Stimulated activated CD8-positive, alpha-beta memory T cell treated with anti-CD3 and anti-CD28 coated beads, Interleukin-15, amount 100 ng/mL, for 24 hours (primary cell): Measurements from ENCODE around the gene RBPMS2.

Source experiments
- DNase-seq: peaks from one replicate; pipeline ENCODE4 v3.0.0-alpha.2; 2020; ENCODE audit warnings: low read depth

The RBPMS2 gene

GRCh38 chr15:64720188-64720587 lies 55.2 kb downstream of the RBPMS2 start:
- DNase-seq, result no peak

- no peak for DNase-seq
Measured at GRCh38 chr15:64717735-64718495, 57.5 kb downstream of the RBPMS2 start.

DNA sequence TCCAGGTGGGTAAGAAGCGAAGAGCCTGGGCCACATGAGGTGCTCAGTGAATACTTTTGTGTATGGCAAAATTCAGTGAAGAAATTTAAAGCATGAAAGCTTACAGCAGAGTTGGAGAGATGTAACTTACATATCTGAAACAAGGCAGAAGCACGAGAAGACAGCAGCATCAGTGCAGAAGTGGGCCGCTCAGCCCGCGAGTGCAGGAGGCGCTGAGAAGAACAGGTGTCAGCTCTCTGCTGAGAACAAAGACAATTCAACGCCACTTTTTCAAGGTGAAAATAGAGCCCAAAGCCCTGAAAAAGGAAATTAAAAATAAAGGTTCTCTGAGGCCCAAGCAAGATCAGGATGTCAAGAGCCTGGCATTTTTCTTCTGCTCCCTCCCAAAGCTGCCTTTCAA lies 58.3 kb downstream of the RBPMS2 start:
- DNase-seq, result no peak

DNA sequence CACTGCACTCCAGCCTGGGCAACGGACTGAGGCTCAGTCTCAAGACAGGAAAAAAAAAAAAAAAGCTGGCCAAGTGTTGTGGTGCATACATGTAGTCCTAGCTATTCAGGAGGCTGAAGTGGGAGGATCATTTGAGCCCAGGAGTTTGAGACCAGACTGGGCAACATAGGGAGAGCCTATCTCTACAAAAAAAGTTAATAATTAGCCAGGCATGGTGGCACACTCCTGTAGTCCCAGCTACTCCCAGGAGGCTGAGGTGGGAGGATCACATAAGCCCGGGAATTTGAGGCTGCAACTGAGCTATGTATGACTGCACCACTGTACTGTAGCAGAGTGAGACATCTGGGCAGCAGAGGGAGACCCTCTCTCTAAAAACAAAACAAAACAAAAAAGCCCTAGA lies 58.9 kb downstream of the RBPMS2 start:
- DNase-seq, result no peak

- DNase-seq, result no peak
Measured at GRCh38 chr15:64713592-64713991, 61.8 kb downstream of the RBPMS2 start.

DNA sequence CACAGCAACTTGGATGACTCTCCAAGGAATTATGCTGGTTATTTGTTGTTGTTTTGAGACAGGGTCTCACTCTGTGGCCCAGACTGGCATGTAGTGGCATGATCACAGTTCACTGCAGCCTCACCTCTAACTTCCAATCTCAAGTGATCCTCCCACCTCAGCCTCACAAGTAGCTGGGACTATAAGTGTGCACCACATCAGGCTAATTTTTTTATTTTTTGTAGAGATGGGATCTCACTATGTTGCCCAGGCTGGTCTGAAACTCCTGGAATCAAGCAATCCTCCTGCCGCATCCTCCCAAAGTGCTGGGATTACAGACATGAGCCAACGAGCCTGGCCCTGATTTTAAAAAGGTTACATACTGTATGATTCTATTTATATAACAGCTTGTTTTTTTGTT lies 63.0 kb downstream of the RBPMS2 start:
- no peak for DNase-seq

- DNase-seq, result no peak
Measured at GRCh38 chr15:64710676-64711428, 64.5 kb downstream of the RBPMS2 start.

- no peak for DNase-seq
Measured at GRCh38 chr15:64706011-64706911, 69.1 kb downstream of the RBPMS2 start.

DNA sequence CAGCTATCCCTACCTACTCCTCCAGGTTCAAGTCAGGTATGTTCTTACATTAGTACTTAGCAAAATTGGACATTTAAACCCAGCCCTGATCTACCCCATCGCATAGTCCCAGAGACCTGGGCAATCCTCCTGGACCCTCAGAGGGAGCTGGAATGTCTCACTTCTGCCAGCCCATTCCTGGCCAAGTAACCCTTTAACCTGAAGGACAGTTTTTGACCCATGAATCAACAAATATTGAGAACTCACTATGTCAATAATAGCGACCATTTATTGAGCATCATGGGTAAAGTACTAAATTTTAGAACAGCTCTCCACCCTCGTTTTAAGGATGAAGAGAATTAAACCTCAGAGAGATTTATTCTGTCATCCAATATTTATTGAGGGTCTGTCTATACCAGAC lies 70.4 kb downstream of the RBPMS2 start:
- DNase-seq, result no peak

- no peak for DNase-seq
Measured at GRCh38 chr15:64703632-64703959, 71.8 kb downstream of the RBPMS2 start.

DNA sequence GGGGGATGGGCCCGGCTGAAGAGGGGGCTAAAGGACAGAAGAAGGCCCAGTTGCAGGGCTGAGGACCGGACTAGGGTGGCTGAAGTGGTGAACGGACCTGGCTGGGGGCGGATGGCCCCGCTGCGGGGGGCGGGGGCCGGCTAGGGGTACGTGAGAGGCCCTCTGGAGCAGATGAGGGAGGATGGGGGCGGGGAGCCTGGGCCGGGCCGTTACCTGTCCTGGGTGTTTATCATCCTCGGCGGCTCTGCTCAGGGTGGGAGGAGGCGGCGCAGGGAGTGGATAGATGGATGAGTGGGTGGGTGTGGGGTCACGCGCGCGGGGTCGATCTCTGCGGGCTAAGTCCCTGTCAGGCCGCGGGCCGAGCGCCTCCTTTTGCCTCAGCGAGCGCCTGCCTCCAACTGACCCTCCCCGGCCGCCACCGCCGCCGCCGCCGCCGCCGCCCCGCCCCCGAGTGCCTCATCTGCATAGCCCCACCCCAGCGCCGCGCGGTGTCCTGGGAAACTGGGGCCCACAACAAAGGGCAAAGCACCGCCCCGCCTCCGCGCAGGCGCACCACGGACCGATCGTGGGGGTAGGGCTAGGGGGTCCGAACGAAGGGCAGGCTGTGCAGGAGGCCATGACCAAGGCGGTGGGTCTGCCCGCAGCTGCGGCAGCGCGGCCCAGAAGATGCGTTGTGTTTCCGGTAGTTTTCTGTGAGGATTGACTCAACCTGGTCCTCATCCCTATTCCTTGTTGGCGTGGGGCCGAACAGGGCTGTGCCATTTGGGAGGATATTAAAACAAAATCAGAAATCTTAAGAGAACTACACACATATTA lies 72.4 kb downstream of the RBPMS2 start:
- peak; percentile 92 for DNase-seq

DNA sequence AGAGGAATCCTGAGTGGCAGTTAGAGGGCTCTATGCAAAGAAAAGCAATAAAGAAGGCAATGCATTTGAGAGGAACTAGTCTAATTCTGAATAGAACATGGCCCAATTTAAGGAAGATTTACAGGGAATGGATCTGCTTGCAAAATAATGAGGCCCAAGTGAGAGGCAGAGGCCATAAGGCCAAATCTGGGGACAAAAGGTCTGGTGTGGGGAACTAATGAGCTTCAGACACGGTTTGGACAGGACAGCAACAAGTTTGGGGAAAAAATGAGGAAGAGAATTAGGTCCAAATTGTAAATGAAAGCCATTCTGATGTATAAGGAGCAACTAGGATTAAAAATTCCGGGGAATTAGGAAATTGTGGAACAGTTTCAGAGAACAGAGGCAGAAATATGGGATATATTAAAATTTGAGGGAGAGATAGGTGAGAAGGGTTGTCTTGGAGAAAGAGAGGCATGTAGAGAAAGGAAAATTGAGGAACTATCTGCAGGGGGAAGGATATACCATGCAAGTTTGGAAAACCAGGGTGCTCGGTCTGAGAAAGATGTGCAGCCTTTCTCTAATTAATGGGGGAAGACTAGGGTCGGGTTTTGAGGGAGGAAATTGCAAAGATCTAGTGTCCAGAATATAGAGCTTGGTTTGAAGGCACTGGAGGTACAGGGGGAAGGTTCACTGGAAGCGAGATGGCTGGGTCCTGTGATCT lies 73.8 kb downstream of the RBPMS2 start:
- no peak for DNase-seq

GRCh38 chr15:64701051-64701450 lies 74.3 kb downstream of the RBPMS2 start:
- DNase-seq, result no peak

GRCh38 chr15:64699751-64700388 lies 75.5 kb downstream of the RBPMS2 start:
- no peak for DNase-seq

GRCh38 chr15:64698823-64699222 lies 76.6 kb downstream of the RBPMS2 start:
- DNase-seq, result no peak

DNA sequence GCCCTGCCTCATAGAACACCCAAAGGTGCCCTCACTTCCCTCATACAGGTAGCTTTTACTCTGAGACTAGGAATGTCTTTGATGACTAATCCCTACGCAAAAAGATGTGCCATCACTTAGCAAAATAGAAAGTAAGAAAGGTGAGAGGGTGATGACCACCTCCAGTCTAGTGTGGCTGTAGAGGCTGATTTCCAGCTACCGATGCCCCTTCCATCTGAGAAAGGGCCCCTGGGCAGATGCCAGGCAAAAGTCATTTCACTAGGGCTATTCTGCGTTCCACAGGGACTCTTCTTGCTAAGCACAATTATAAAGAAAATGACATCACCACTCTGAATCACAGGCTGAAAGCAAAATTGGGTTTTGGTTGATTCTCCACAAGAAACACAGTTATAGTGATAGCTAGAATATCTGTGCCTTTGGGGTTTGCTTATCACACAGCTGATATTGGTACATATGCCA lies 77.4 kb downstream of the RBPMS2 start:
- DNase-seq, result no peak

- no peak for DNase-seq
Measured at GRCh38 chr15:64696481-64696880, 78.9 kb downstream of the RBPMS2 start.

DNA sequence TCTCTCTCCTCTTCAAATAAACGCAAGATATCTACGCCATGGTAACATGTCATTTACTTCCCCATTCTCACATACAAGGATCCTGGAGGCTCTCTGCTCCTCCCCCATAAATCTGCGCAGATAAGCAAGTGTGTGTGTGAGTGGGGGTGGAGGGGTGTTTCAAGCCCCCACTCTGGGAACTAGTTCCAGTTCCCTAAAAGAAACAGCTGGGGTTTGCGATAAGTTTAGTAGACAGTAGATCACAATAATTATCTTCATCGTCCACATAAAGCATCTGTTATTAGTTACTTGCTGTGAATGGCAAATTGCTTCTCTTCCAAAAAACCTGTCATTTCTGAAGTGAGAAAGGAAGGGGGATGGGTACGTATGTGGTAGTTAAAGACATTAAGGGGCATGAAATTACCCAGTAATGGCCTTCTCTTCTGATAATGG lies 79.8 kb downstream of the RBPMS2 start:
- no peak for DNase-seq

GRCh38 chr15:64694816-64695215 lies 80.6 kb downstream of the RBPMS2 start:
- no peak for DNase-seq

DNA sequence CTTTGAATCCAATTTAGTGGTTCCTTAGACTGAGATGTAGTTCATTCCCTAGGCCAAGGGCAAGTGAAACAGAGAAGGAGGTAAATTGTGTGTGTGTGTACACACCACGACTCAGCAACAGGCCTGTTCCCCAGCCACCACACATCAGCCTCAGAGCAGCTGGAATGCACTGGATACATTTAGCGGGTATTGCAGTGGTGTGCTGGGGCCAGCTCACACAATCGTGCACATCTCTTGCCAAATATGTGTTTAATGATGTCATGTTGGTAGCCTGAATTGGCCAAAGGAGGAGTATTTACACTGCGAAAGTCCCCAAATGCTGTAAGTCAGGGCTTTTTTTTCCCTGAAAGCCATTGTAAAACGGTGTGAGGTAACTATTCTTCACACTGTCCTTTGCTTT lies 82.3 kb downstream of the RBPMS2 start:
- DNase-seq, result no peak
